Stimulated activated CD8-positive, alpha-beta memory T cell treated with anti-CD3 and anti-CD28 coated beads, Interleukin-15, amount 100 ng/mL, for 24 hours (primary cell): ENCODE measurements around the gene ASPDH.

ENCODE experiments used
- DNase-seq: peaks from one replicate; pipeline ENCODE4 v3.0.0-alpha.2; 2020; ENCODE audit warnings: low read depth

ASPDH gene

GRCh38 chr19:50514346-50515167, 844 bp upstream of the ASPDH start:
- no peak for DNase-seq

DNA sequence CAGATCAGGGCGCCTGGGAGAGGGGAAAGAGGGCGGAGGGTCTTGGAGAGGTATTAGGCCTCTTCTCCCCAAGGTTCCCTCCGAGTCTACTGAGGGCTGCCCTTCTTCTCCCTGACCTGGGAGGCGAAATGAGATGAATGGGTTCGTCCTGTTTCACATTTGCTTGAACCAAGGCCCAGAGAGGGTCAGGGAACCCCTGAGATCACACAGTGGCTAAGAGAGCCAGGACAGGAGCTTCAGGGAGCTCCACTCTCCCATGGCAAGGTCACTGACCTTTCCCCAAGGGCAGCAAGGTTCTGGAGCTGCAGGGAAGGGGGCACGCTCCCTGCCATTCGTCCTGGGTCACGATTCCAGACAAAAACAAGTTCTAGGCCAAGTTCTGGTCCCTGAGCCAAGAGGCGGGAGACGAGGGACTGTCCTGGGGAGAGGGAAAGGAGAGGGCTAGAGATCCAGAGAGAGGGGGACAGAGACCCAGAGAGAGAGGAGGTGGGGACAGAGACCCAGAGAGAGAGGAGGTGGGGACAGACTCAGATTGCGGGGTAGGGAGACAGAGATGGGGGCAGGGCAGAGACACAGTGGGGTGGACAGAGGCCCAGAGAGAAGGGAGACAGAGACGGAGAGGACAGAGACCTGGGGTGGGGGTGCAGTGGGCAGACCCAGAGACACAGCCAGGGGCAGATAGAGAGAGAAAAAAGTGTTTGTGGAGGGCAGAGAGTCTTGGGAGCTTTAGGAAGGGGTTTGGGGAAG, 541 bp downstream of the ASPDH start:
- DNase-seq: no peak

DNA sequence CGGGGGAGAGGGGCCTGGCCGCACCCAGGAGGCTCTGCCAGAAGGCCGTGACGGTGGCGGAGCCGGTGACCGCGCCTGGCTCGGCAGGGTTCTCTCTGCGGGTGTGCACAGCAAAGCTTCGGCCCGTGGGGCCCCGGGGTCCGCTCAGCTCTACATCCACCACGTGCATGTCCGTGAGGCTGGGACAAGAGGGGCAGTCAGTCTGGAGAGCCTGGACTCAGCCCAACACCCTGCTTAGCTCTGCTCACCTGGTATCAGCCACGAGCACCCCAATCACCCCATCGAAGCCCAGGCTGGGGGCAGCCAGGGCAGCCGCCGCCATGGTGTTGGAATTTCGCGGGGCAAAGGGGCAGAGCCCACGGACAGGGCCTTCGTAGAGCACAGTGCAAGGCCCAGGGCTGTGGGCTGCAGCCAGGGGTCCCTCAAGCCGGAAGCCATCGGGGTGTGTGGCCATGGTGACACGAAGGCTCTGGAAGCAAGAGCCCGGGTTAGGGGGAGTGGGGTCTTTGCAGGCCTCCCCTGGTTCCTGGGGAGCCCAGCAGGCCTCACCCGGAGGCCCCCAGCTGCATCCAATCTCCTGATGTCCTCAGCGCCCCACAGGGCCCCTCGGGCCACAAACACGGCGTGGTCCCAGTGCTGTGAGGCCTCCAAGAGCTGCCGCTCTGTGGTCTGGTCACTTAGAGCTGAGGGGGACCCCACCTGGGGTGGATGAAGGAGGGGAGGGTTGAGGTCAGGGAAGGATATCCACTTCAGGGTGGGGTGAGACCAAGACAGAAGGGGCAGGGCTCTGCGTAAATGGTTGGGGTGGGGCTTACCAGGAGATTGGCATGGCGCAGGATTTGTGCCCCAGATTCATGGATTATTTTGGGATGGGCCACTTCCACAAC, 1.4 kb downstream of the ASPDH start:
- no peak for DNase-seq

DNA sequence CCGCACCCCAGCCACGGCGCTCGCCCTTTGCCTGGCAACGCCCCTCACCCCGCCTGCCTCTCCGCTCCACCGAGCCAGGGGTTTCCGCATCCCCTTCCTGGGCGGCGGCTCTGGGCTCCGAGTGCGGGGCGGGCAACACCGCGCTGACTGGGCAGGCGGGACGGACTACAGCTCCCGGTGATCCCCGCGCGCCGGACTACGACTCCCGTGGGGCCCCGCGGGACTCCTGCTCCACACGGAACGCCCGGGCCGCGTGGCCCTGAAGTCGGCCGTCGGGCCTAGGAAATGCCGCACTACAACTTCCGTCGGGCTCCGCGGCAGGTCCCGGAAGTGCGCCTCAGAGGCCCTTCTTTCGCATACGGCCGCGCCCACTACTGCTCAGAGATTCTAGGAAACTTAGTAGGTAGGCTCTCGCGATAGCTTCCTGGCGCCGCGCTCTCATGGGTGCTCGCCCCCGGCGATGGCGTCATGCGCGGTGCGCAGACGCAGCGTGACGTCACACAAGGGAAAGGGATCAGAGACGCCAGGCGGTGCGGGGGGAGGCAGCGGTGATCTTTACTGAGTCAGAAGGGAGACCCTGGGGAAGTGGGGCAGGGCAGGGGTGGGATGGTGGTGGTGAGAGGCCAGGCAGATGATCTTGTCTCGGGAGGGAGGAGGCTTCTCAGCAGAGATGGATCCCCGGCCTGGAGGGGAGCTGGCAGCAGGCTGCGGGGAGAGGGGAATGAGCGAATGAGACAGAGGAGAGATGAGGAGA, 2.5 kb downstream of the ASPDH start, which contains the start of gene JOSD2:
JOSD2 (minus strand) TSS at position 123 of the 754 bp plus-strand sequence. CDS start 760 bp downstream, outside the sequence.
- DNase-seq: peak; percentile 85

- no peak for DNase-seq
Measured at GRCh38 chr19:50510700-50511068, 3.0 kb downstream of the ASPDH start.

GRCh38 chr19:50510121-50510670, 3.5 kb downstream of the ASPDH start:
- DNase-seq: no peak

DNA sequence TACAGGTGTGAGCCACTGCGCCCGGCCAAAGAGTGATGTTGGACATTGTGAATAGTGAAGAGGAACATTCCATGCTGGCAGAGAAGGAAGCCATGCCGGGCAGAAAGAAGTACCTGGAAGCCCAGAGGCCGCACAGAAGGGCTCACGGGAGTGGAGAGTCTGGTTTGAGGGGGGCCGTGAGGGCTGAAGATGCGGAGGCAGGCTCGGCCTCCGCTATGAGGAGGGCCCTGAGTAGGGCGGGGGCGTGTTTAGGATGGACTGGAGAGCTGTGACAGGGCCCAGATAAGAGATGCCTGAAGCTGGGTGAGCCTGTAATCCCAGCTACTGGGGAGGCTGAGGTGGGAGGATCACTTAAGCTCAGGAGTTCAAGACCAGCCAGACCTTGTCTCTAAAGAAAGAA, 4.3 kb downstream of the ASPDH start:
- DNase-seq: no peak

- DNase-seq: no peak
Measured at GRCh38 chr19:50508843-50509190, 4.9 kb downstream of the ASPDH start.

GRCh38 chr19:50507376-50507775, 6.3 kb downstream of the ASPDH start:
- no peak for DNase-seq

DNA sequence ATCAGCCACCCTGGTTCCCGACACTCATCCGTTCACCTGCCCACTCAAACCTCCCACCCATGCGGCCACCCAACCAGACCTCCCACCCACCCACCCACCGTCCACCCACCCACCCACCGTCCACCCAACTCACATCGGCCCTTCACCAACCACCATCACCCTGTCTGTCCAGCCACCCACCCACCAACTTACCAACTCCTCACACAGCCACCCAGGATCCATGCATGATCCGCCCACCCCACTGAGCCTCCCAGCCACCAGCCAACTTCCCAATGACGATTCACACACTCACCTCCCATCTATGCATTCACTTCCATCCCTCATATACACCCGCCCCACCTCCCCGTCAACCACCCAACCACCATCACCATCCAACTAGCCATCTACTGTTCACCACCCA, 7.0 kb downstream of the ASPDH start:
- DNase-seq: no peak

GRCh38 chr19:50505856-50506611, 7.7 kb downstream of the ASPDH start:
- no peak for DNase-seq

DNA sequence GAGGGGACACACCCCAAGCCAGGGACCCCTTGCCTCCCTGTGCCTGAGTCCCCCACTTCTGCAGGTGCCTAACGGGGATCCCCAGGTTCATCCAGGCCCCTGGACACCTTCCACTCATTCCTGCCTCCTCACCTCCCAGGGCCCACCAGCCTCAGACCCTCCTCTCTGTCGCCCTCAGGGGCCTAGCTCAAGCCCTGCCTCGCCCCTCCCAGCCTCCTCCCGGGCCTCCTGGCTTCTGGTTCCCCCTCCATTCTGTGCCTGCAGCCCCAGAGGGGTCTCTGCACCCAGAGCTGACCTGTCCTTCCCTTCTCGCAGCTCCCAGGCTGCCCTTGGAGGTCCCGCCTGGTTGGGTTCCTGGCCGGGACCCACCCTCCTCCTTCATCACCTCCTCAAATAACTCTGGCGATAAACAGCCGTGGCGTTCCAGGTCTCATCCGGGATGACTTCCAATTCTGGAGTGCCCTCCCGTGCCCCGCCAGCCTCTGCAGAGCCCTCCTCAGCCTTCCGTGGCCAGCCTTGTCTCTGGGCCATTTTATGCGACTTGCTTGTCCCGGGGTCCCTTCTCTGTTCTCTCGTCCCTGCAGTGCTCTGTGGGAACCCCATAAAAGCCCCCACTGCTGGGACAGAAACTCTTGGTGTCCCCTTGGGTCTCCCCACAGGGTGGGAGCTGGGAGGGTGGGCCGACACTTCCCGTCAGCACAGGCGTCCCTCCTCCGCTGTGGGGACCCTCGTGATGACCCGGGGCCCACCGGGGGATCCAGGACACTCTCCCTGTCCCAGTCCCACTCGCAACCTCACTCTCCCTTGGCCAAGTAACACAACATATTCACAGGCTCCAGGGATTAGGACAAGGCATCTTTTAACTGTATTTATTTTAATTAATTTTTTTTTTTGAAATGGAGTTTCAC, 11.9 kb downstream of the ASPDH start:
- DNase-seq: no peak

- no peak for DNase-seq
Measured at GRCh38 chr19:50501186-50501567, 12.5 kb downstream of the ASPDH start.

DNA sequence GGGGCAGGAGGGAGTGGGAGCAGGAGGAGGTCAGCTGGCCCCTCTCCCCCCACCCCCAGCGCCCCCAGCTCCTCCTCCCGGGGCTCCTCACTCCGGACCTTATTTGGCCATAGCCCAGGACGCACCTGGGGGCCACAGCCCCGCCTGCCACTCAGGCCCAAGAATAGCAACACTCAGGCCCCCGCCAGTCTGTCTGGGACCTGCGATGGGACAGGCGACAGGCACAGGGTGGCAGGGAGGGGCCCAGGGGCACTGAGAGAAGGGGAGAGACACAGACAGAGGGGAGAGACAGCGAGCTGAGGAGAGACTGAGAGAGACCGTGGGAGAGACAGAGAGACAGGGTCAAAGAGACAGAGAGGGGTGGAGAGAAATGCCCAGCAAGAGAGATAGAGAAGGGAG, 13.0 kb downstream of the ASPDH start:
- DNase-seq: no peak

- no peak for DNase-seq
Measured at GRCh38 chr19:50500060-50500752, 13.5 kb downstream of the ASPDH start.

DNA sequence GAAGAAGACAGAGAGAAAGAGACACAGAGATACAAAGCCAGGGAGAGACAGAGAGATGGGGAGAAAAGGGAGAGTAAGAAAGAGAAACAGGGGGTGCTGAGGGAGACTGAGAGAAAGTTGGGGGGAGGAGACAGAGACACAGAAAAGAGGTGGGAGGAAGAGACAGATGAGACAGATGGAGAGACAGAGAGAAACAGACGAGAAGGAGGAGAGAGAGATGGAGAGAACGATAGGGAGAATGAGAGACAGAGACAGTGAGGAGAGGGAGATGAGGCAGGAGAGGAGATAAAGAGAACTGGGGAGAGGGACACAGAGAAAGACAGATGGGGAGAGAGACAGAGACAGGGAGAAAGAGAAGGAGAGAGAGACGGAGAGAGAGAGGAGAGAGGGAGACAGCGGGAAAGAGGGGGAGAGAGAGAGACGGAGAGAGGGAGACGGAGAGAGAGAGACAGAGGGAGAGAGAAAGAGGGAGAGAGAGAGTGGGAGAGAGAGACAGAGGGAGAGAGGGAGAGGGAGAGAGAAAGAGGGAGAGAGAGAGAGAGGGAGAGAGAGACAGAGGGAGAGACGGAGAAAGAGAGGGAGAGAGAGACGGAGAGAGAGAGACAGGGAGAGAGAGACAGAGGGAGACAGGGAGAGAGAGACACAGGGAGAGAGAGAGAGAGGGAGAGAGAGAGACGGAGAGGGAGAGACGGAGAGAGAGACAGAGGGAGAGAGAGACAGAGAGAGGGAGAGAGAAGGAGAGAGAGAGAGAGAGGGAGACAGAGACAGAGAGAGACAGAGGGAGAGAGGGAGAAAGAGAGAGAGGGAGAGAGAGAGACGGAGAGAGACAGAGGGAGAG, 15.3 kb downstream of the ASPDH start:
- no peak for DNase-seq

- no peak for DNase-seq
Measured at GRCh38 chr19:50497022-50497405, 16.7 kb downstream of the ASPDH start.
